Measurements from ENCODE around the gene HSPB7. TPM values are rescaled to one million over a fixed set of nuclear protein-coding genes. Genes with fewer than 3 reads are reported as not detected.
"Not testable (repeated sequence)": the region's sequence is repeated elsewhere in the genome, so short reads cannot be mapped to it uniquely, and the experiment has no call there.

The HSPB7 gene
- total RNA-seq, 1 donor = not detected

DNA sequence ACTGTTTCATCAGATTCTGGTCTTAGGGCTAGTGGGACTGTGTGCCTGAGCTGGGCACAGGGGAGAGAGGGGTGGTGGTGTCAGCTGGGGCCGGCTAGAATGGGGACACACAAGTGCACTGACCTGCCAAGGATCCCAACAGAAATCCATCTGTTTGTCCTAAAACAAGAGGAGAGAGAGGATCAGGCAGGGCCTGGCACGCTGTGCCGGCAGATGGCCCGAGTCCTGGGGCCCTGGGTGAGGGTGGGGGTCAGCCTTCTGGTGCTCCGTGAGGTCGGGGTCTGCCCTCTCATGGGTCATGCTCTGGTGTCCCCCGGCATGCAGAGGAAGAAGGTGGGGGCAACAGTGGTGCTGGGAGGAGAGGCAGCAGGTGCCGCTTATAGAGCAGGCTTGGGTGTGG is 22.0 kb upstream of the HSPB7 start:
- not testable (repeated sequence) for H3K4me3 ChIP-seq (ENCODE audit: low read length); H3K4me1 ChIP-seq (ENCODE audit: insufficient read depth, low read length); H3K9me3 ChIP-seq (ENCODE audit: low read depth, low read length); H3K27me3 ChIP-seq (ENCODE audit: insufficient read depth, low read length)

DNA sequence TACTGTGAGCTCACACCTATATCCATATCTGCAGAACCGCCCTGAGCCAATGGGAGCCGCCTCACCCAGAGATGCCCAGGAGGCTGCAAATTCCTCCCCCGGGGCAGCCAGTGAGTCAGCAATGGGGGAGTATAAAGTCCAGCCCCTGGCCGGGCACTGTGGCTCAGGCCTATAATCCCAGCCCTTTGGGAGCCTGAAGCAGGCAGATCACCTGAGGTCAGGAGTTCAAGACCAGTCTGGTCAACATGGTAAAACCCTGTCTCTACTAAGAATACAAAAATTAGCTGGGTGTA is 20.7 kb upstream of the HSPB7 start:
- Histone ChIP-seq H3K4me1 (ENCODE audit: insufficient read depth, low read length) (no peaks in the 10 kb centered on the region), H3K9me3 (ENCODE audit: low read depth, low read length) (no peaks in the 10 kb centered on the region), H3K27me3 (ENCODE audit: insufficient read depth, low read length) (no peaks in the 10 kb centered on the region), H3K4me3 (ENCODE audit: low read length) (no peak overlapping the region)

DNA sequence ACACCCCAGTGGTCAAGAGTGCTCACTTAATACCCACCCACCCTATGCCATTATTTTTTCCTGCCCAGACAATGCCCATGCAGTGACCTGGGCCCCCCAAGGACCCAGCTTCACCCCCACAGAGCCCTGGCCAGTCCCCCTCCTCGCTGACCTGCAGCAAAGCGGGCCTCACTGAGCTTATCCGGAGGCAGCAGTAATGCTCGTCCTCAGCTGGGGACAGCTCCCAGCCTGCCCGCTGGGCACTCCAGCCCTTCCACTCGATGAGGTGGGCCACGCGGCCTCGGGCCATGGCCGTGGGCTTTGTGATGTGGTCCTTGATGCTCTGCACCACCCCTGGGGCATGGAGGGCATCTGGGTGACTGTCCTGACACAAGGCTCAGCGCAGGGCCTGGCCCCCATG is 18.6 kb upstream of the HSPB7 start:
- not testable (repeated sequence) for H3K9me3 ChIP-seq (ENCODE audit: low read depth, low read length); H3K4me3 ChIP-seq (ENCODE audit: low read length); H3K4me1 ChIP-seq (ENCODE audit: insufficient read depth, low read length); H3K27me3 ChIP-seq (ENCODE audit: insufficient read depth, low read length)

DNA sequence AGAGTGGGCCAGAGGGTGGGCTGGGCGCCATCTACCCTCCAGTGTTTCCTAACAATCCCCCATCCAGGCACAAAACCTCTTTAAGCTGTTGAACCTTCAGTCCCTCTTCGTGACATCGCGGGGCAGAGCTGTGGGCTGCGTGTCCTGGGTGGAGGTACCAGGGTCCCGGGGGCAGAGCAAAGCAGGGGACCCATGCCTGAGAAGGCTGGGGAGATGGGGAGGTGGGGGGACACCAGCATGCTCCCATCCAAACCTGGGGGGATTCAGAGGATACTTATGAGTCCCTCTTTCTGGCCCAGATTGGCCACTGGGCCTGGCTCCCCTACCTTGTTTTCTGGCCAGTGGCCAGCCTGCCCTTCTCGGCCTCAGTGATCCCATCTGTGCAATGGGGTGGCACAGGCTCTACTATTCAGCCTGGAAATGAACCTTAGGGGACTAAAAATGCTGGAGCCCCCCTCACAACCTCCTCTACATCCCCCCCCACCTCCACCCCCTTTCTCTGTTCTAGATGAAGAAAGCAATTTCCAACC is 15.3 kb upstream of the HSPB7 start:
- H3K27me3 ChIP-seq (ENCODE audit: insufficient read depth, low read length); H3K9me3 ChIP-seq (ENCODE audit: low read depth, low read length); H3K4me1 ChIP-seq (ENCODE audit: insufficient read depth, low read length); H3K4me3 ChIP-seq (ENCODE audit: low read length): not testable (repeated sequence)

DNA sequence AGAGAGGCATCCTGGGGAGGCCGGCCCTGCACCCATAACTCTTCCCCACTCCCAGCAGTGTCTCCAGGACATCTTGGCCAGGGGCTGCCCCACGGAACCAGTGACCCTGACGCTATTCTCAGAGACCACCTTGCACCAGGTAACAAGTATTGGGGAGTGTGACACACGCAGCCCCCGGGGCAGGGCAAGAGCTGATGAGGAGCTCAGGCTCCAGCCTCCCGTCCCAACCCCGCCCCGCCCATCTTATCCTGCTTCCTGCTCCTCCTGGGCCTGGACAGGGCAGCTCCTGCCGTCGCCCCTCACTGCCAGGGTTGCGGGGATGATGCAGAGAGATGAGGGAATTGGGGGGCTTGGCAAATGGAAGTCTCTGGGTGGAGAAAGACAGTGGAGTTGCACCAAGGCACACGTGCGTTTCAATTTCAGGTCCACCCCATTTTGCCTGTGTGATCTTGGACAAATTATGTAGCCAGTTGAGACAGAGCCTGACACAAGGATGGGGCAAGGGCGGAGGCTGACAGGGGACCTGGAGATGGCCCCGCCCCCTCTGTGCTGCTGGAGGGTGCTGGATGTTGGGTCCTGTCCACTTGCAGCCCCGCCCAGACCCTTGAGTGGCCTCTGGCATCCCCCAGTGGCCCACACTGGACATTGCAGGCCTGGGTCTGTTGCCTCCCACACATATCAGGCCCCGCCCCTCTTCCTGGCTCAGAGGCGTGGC is 14.7 kb upstream of the HSPB7 start:
- Histone ChIP-seq H3K9me3 (ENCODE audit: low read depth, low read length) (no peaks in the 10 kb centered on the region), H3K4me1 (ENCODE audit: insufficient read depth, low read length) (no peaks in the 10 kb centered on the region), H3K4me3 (ENCODE audit: low read length) (no peak overlapping the region), H3K27me3 (ENCODE audit: insufficient read depth, low read length) (no peaks in the 10 kb centered on the region)

DNA sequence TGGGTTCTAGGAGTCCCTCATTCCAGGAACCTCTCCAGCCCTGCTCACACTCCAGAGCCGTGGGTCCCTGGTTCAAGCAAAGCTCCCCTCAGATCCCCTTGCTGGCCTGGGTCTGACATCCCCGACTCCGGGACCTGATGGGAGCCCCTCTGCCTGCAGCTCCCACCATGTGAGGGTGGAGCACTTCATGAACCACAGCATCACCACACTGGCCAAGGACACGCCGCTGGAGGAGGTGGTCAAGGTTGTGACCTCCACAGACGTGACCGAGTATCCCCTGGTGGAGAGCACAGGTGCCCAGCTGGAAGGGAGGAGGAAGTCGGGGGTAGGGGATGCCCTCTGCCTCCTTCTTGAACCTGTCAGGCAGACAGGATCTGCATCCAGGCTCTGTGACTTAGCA is 13.7 kb upstream of the HSPB7 start:
- Histone ChIP-seq H3K9me3 (ENCODE audit: low read depth, low read length) (no peaks in the 10 kb centered on the region), H3K4me1 (ENCODE audit: insufficient read depth, low read length) (no peaks in the 10 kb centered on the region), H3K4me3 (ENCODE audit: low read length) (no peak overlapping the region), H3K27me3 (ENCODE audit: insufficient read depth, low read length) (no peaks in the 10 kb centered on the region)

DNA sequence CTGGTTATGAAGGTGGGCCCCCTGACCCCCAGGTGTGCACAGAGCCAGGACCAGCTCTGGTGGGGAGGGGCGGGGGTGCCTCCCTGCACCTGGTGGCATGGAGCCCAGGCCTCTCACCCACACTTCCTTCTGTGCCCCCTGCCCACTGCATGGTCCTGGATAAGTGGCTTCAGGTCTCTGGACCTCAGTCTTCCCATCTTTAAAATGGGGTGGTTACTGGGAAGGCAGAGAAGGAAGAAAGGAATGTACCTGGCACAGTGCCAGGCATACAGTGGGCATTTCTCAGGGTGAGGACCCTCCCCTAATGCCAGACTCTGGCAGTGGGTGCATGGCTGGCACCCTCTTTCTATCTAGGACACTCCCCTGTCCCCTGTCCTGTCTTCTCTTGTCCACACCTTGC is 11.4 kb upstream of the HSPB7 start:
- no peaks in the 10 kb centered on the region for H3K4me1 ChIP-seq (ENCODE audit: insufficient read depth, low read length)
- H3K9me3 ChIP-seq (ENCODE audit: low read depth, low read length) = no peaks in the 10 kb centered on the region
- H3K27me3 ChIP-seq (ENCODE audit: insufficient read depth, low read length) = no peaks in the 10 kb centered on the region
- H3K4me3 ChIP-seq (ENCODE audit: low read length) = no peak overlapping the region

DNA sequence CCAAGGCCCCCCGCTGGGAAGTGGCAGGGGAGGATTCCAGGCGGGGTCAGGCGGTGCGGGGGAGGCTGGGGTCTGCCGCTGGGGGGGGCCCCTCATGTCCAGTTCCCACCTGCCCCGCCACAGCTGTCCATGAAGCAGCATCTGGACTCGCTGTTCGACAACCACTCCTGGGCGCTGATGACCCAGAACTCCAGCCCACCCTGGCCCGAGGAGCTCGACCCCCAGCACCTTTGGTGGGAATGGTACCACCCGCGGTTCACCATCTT is 11.1 kb upstream of the HSPB7 start:
- H3K4me1 ChIP-seq (ENCODE audit: insufficient read depth, low read length); H3K9me3 ChIP-seq (ENCODE audit: low read depth, low read length); H3K27me3 ChIP-seq (ENCODE audit: insufficient read depth, low read length); H3K4me3 ChIP-seq (ENCODE audit: low read length): not testable (repeated sequence)

DNA sequence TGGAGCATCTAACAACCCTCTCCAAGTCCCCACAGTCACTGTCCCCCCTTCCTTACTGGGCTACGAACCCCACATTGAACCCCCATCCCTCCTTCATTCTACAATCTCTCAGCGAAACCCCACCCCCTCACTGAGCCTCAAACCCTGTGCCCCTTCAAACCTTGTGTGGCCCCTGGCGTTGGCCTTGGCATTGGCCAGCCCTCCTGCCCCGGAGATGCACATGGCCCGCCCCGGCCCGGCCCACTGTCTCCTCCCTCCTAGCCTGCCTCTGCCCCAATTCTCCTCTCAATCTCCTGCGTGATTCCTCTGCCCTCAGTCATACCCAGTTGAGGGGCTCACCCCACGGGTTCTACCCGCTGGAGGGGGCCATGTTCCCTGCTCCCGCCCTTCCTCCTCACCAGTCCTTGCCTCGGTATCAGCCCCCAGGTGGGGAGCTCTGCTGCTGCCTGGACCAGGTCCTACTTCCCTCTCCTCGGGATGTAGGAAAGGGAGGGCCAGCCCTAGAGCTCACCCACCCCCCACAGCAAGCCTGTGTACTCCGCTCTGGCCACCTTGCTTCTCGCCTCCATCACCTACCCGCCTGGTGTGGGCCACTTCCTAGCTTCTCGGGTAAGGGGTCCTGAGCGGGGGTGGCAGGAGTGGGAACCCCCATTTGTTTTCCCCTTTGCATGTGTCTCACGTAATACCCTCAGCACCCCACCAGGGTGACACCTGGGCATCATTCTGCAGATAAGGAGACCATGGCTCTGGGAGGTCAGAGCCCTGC is 10.6 kb upstream of the HSPB7 start:
- Histone ChIP-seq H3K4me3 (ENCODE audit: low read length) (no peak overlapping the region), H3K9me3 (ENCODE audit: low read depth, low read length) (no peaks in the 10 kb centered on the region), H3K27me3 (ENCODE audit: insufficient read depth, low read length) (no peaks in the 10 kb centered on the region), H3K4me1 (ENCODE audit: insufficient read depth, low read length) (no peaks in the 10 kb centered on the region)

DNA sequence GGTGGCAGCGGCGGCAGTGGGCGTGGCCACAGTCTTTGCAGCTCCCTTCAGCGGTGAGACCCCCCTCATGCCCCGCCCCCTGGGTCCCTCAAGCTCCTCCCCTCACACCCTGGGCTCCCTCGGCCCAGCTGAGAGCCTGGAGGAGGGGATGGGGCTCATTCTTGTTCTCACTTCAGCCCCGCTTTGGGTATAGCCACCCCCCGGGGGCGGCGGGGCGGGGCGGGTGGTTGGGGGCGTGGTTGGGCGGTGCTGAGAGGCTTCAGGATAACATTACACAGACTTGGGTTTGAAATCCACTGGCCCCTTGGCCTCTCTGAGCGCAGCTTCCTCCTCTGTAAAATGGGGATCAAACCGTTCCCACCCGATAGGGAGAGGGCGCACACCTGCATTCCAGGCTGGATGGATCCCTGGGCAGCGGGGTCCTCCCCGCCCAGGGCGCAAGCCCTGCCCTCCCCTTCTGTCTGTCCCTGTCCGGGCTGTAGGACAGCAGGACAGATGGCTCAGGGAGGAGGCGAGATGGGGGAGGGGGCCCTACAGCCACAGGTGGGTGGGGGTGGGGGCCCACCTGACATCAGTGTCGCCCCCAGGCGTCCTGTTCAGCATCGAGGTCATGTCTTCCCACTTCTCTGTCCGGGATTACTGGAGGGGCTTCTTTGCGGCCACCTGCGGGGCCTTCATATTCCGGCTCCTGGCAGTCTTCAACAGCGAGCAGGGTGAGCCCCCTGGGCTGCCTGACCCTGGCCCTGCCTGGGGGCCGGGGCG is 9.1 kb upstream of the HSPB7 start:
- Histone ChIP-seq H3K27me3 (ENCODE audit: insufficient read depth, low read length) (no peaks in the 10 kb centered on the region), H3K9me3 (ENCODE audit: low read depth, low read length) (no peaks in the 10 kb centered on the region), H3K4me1 (ENCODE audit: insufficient read depth, low read length) (no peaks in the 10 kb centered on the region), H3K4me3 (ENCODE audit: low read length) (no peak overlapping the region)

DNA sequence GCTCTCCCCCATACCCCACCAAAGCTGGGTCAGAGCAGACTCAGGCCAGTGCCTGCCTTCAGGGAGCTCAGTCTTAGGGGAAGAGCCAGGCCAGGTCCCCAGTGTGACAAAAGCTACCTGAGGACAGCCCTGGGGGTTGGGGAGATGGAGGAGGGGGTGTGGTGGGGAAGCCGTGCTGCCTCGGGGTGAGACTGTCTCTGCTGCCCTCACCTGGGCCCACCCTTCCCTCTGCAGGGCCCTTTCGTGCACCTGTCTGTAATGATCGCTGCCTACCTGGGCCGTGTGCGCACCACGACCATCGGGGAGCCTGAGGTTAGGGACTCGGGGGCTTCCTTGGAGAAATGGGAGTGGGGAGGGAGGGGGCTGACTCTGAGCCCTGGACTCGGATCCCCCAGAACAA is 8.5 kb upstream of the HSPB7 start:
- not testable (repeated sequence) for H3K4me1 ChIP-seq (ENCODE audit: insufficient read depth, low read length); H3K9me3 ChIP-seq (ENCODE audit: low read depth, low read length); H3K27me3 ChIP-seq (ENCODE audit: insufficient read depth, low read length); H3K4me3 ChIP-seq (ENCODE audit: low read length)

DNA sequence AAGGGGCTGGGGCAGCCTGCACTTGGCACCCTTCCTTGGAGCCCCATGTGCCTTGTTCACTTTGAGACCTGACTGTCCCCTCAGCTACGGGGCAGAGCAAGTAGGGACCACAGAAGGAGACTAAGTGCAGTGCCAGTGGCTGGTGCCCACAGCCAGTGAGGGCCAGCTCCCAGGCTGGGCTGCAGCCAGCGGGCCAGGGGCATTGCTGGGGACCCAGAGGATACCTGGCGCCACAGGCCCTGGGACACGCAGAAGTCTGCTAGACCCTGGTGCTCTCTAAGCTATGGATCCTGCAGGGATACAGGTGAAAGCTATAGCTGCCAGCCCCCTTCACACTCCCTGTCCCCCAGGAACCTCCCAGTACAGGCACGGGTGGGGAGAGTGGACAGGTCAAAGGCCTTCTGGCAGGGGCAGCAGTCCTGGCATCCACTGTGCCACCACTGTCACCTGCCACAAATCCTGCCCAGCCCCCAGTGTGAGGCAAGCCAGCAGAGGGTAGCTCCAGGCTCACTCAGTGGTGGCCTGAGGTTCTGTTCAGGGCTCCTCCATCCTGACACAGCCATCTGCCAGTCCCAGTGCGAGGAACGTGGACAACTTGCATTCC is 5.3 kb upstream of the HSPB7 start:
- no peaks in the 10 kb centered on the region for H3K4me1 ChIP-seq (ENCODE audit: insufficient read depth, low read length)
- H3K4me3 ChIP-seq (ENCODE audit: low read length) = no peak overlapping the region
- H3K9me3 ChIP-seq (ENCODE audit: low read depth, low read length) = no peaks in the 10 kb centered on the region
- H3K27me3 ChIP-seq (ENCODE audit: insufficient read depth, low read length) = no peaks in the 10 kb centered on the region

DNA sequence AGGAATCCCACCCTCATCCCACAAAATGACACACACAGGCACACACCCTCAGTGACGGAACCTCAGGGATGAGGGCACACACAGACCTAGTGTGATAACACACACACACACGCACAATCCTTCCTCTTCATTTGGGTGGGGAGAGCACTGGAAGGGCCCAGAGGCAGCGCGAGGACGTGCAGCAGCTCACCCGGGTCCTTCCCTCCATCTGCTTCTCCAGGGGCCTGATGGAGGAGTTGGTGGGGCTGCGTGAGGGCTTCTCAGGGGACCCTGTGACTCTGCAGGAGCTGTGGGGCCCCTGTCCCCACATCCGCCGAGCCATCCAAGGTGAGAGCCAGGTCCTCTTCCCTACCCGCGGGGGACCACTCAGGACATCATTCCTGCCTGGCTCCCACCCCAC is 4.5 kb upstream of the HSPB7 start:
- no peaks in the 10 kb centered on the region for H3K27me3 ChIP-seq (ENCODE audit: insufficient read depth, low read length)
- H3K9me3 ChIP-seq (ENCODE audit: low read depth, low read length) = no peaks in the 10 kb centered on the region
- no peaks in the 10 kb centered on the region for H3K4me1 ChIP-seq (ENCODE audit: insufficient read depth, low read length)
- no peak overlapping the region for H3K4me3 ChIP-seq (ENCODE audit: low read length)

DNA sequence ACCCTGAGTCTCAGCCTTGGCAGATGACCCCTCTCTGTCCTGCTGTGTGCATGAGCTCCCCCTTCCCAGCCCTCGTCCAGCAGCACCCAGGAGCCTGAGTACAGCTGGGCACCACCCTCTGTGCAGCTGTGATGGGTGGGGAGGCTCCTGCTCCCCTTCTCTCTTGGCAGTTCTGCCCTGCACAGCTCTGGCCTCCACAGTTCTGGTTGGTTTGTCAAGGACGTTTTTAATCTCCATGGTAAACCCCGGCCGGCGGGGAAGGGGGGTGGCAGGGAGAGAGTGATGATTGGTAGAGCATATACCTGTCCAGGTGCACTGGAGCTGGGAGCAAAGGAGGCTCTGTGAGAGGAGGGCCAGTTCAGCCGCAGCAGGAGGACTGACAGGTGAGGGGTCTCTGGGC is 3.8 kb upstream of the HSPB7 start, which contains the start of gene CLCNKA:
TSS of gene CLCNKA (plus strand) at position 356 of the 400 bp plus-strand sequence. CDS start 584 bp downstream, outside the sequence.
- Histone ChIP-seq H3K9me3 (ENCODE audit: low read depth, low read length) (no peaks in the 10 kb centered on the region), H3K4me1 (ENCODE audit: insufficient read depth, low read length) (no peaks in the 10 kb centered on the region), H3K27me3 (ENCODE audit: insufficient read depth, low read length) (no peaks in the 10 kb centered on the region), H3K4me3 (ENCODE audit: low read length) (no peak within 1 kb of the TSS)

DNA sequence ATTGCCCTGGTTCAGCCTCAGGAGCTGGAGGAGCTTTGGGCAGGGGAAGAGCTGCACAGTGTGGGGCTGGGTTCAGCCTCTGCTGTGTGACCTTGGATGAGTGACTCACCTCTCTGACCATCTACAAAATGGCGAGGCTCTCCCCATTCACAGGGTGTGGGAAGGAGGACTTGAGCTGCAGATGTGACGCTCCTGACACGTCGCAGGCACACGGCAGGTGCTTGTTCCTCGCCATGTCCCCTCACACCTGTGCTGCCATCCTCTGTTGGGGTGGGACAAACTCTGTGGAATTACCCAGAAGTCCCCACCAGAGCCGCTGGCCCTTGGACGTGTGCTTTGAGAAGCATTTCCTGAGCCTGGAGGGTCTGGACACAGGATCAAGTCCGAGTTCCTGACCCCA is 3.0 kb upstream of the HSPB7 start:
- H3K9me3 ChIP-seq (ENCODE audit: low read depth, low read length); H3K27me3 ChIP-seq (ENCODE audit: insufficient read depth, low read length): not testable (repeated sequence)

More for the DNA sequence above, 3.0 kb upstream of the HSPB7 start:
- H3K4me3 ChIP-seq (ENCODE audit: low read length); H3K4me1 ChIP-seq (ENCODE audit: insufficient read depth, low read length): not testable (repeated sequence)
